NOMO-1 treated with DMSO at 0.1 percent for 48 hours (cell line): Measurements from ENCODE around the gene KCNE1.
"Not testable (repeated sequence)": the region's sequence is repeated elsewhere in the genome, so short reads cannot be mapped to it uniquely, and the experiment has no call there.

Source experiments
- DNase-seq: peaks from one replicate; lab custom pipeline; 2025; ENCODE audit not compliant: unreplicated experiment; lab: John Stamatoyannopoulos, UW

The KCNE1 gene

DNA sequence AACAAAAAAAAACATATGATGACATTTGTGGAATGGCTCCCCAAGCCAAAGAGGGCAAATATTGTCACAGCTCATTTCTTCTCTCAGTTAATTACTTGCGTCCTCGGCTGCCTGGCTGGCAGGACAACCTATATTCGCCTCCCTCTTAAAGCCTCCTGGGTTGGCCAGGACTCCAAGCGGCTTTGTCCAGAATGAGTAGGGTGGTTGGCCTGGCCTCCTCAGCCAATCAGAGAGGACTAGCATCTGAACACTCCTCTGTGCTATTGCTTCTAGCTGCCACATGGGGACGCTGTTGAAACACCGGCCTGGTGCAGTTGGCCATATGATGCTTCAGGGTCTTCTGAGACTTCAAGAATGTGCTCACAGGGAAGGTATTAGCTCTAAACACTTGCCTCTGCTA is 83.6 kb downstream of the KCNE1 start:
- not testable (repeated sequence) for DNase-seq

DNA sequence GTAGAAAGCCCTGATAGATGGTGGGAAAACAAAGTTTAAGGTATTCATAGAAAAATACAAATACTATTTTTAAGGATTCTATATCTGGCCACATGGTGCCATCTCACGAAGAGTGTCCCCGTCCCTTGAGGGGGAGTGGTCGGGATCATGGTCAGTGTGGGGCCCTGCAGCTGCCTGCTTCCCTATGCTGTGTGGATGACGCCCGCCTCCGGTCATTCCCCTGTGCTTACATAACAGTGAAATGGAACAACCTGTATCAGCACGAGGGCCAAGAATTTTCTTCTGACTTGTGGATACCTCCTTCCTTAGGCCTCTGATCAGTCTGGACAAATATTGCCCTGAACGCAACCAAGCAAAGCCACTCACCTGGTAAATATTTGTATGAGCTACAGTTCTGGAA is 84.7 kb downstream of the KCNE1 start:
- DNase-seq, result not testable (repeated sequence)

DNA sequence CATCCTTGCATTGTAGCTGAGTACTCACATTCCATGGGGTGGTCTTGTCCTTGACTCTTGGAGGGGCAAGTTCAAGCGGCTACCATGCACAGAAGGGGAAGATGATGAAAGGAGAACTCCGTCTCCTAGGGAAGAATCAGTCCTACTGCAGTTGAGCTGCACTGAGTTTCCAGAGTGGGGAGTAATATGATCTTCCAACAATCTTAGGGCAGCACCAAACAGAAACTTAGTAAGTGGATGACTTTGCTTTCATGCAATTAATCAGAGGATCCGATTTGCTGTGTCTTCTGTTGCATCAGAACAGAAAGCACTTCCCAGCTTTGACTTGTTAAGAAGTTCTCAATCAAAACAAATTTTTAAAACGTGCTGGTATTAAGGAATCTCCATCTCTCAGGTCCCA is 88.2 kb downstream of the KCNE1 start, which contains the start of gene SMIM34:
SMIM34 (minus strand) TSS at position 147 of the 400 bp plus-strand sequence; CDS start at position 35, 112 bp downstream.
- DNase-seq, result not testable (repeated sequence)

DNA sequence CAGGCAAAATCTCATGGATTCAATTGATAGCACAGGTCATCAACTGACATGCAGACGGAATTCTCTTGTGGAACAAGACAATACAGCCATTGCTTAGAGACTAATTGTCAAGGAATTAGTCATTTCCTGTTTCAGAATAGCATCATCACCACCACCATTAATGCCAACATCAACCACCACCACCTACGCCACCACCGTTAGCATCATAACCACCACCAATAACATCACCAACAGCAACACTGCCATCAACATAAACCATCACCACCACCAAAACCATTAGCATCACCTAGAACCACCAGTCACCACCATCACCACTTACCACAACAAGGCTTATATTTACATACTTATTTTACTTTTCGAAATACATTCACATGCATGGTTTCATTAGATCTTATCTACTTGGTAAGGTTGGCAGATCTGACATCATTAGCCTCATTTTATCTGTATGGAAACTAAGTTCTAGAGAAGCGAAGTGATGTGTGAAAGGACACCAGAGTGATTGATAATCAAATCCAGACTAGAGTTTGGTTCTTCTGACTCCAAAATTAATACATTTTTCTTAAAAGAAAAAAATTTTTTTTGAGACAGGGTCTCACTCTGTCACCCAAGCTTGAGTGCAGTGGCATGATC is 94.4 kb downstream of the KCNE1 start:
- DNase-seq, result not testable (repeated sequence)

DNA sequence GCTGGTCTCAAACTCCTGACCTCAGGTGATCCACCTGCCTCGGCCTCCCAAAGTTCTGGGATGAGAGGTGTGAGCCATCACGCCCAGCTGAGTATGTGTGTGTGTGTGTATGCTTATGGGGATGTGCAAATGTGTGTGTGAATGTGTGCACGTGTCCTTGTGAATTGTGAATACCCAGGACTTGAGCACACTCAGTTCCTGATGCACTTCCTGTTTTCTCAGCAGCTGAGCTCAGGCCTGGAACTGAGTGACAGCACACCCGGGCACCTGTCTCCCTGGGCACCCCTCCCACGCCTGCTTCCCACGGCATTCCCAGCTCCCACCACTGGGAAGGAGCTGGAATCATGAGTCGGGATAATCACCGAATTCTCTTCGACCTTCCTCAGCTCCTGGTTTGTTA is 104.7 kb downstream of the KCNE1 start:
- DNase-seq, result not testable (repeated sequence)

DNA sequence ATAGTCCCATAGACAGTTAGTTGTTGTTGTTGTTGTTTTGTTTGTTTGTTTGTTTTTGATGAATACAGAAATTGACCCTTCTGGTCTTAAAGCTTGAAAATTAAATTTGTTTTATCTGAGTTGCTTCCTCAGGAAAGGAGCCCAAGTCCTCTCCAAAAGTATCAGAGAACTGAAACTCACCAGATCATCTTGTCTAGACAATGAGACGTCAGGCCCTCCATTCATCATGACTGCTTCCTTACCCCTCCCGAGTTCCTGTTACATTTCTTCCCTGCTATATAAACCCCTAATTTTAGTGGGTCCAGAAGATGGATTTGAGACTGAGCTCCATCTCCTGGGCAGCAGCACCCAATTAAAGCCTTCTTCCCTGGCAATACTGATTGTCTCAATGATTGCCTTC is 105.3 kb downstream of the KCNE1 start:
- not testable (repeated sequence) for DNase-seq

DNA sequence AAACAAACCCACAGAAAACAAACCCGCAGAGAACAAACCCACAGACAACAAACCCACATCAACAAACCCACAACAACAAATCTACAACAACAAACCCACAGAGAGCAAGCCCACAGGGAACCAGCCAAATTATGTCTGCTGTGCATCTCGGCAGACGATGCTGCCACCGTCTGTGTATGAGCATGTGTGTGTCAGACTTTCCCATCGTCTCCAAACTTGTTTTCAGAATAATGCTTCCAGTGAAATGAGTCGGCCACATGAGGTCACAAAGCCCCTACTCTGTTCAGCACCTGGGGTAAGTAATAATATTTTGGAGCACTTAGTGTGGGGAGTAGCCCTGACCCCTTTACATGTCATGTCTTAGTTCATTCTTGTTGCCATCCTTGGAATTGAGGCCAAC is 105.9 kb downstream of the KCNE1 start:
- DNase-seq, result not testable (repeated sequence)

DNA sequence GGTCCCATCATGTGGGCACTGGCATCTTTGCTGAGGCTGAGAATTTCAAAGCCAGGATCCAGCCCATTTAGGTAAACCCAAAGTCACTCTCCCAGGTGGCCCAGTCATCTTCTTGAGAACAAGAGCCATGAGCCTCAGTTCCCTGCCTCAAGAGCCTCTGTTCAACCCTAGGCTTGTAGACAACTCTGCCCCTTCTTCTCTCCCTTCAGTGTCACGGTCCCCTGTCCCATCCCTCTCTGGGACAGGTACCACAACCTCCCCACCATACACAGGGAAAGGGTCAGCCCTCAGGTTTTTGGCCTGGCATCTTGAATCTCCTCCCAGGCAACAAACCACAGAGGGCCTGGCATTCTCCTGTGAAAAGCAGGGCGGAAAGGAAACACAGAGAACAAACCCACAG is 106.3 kb downstream of the KCNE1 start:
- DNase-seq, result not testable (repeated sequence)

DNA sequence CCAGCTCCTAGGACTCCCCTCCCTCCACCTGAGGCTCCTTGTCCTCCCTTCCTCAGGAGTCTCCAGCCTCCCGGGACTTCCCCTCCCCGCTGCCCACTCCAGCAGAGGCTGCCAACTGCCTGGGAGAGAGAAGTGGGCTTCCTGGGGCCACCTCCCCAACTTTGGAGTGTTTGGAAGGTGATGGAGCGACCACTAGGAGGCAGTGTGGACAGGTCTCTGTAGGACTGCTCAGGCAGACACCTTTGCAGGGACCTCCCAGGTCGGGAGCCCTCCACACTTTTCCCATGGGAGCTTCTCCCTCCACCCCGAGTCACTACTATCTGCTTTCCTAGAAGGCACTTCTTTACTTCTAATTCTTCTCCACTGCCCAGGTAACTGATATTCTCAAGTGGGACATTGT is 107.3 kb downstream of the KCNE1 start:
- not testable (repeated sequence) for DNase-seq

DNA sequence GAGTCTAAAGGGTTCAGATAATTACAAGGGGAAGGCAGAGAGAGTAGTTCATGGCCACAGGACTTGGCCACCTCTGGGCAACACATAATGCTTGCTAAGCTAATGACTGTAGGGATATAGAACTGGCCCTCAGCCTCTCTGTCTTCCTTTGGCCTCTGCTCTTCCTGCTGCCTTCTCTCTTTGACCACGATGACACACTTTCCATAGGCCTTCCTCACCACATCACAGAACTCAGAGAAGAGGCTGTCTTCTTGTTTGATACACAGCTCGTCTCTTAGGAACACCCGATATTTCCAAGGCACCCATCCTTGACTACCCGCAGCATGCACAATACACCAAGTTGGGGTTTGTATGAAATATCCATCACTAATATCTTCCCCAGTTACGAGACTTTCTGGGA is 111.5 kb downstream of the KCNE1 start:
- DNase-seq, result not testable (repeated sequence)
